Muscle of arm (tissue), 12 donors: Measurements from ENCODE around the gene ANKLE2. TPM values are rescaled to one million over a fixed set of nuclear protein-coding genes. Genes with fewer than 3 reads are reported as not detected.

Experiments used
- DNase-seq: peaks from one replicate; pipeline ENCODE4 v3.0.0-alpha.2; 2013
- polyA plus RNA-seq, 12 donors: library from polyadenylated mRNA; unstranded; fragments of 120-200 nt; gene quantifications; one replicate each; pipeline ENCODE4 v1.2.1, GENCODE V29; 2013; ENCODE audit not compliant: insufficient read length in 12 of 12

ANKLE2 gene
- polyA plus RNA-seq, 12 donors = 28.4 to 66.6 (median 44.2) TPM; not detected in 1

- DNase-seq = no peak
These were observed 13.3 kb downstream of the ANKLE2 start for GRCh38 chr12:132748319-132748718.

DNA sequence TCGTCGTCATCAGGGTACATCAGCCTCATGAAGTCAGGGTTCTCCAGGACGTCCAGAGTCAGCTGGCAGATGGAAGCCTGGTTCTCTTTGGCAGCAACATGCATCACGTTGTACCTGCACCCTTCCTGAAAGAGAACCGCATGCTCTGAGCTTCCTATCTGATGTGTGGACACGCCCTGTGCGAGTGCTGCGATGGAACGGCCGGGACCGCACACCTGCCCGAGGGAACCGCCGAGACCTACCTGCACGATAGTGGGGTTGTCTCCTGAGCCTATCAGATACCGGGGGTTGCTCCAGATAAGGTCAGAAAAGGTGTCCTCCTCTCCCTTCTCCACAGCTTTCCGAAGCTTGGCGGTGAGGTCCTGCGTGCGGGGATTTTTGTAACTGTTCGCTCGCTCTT, 13.7 kb downstream of the ANKLE2 start:
- no peak for DNase-seq

GRCh38 chr12:132747395-132747794, 14.2 kb downstream of the ANKLE2 start:
- no peak for DNase-seq

DNA sequence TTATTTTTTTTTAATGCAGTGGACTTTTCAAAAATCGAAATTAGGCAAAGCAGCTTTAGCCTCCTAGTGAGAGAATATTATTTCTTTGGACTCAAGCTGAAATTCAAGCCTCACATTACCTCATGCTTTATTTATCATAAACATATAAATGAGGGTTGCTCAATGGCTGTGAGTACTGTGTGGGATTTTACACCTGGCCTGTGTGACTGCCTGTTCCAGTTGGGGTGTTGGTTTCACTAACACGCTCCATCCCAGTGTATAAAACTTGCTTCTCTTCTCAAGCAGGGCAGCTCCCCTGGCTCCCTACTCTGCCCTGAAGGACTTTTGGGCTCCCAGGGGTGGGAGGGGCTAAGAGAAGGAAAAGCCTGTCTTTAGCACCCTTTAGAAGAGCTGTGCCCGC, 15.0 kb downstream of the ANKLE2 start:
- DNase-seq = no peak

- DNase-seq = no peak
These were observed 17.8 kb downstream of the ANKLE2 start for GRCh38 chr12:132743831-132744230.

DNA sequence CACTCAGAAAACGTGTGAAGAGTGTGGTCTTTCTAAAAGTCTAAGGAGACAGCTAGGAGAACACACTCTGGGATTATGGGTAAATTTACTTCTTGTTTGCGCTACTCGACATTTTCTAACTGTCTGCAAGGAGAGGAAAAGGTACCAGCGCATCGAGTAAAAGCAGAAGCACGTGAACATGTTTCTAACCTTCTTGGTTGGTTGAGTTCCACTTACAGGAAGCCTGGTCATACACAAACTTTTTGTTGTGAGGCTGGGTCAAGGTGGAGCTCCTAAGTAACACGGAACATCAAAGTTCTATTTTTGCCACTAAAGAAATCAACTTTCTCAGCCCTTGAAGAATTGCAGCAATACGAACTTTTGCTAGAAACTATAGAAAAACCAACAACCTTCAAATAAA, 20.0 kb downstream of the ANKLE2 start:
- DNase-seq = no peak

DNA sequence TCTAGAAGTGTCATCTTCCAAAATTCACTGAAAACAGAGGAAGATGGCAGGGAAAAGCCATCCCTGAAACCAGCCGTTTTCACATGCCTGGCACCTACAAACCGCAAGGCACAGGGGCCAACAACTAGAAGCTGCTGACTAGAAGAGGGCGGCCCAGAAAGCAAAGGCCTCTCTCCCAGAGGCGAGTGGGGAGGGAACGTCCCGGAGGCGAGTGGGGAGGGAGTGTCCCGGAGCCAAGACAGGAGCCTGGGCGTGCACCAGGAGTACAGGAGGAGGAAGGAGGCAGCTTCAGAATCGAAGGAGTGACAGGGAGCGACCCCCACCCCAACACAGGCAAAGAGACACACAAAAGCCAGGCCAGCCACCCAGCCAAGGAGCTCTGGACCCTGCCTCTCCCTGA, 21.0 kb downstream of the ANKLE2 start:
- no peak for DNase-seq

DNA sequence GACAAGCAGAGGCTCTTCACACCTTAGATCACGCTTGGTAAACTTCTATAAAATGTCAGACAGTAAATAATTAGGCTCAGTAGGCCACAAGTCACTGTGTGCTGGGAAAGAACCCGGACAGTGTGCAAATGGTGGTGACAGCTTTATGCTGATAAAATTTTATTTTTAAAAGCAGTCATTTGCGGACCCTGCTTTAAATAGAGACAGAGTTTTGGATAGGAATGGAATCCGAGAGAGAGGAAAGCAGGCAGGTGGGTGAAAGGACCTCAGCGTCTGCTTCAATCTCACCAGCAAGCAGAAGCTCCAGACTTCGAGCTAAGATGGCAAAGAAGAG, 21.4 kb downstream of the ANKLE2 start:
- no peak for DNase-seq

GRCh38 chr12:132739600-132740312, 21.9 kb downstream of the ANKLE2 start:
- no peak for DNase-seq

DNA sequence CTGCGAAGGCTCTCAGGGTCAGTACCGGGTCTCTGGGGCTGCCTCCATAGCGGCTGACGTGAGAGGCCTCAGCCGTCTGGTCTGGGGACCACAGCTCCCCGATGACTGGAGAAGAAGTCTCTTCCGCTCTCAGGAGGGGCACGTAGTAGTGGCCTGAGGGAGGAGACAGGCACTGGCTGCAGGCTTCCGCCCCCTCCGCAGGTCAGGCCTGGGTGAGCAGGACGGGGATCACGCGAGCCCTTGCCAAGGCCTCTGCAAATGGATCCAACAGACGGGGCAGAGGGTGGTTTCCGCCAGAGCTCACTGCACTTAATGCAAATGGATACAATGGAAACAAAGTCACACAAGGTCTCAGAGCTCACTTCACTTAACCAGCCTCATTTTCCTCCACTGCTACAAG, 24.7 kb downstream of the ANKLE2 start:
- no peak for DNase-seq

- DNase-seq = no peak
These were observed 25.3 kb downstream of the ANKLE2 start for GRCh38 chr12:132736378-132736777.

DNA sequence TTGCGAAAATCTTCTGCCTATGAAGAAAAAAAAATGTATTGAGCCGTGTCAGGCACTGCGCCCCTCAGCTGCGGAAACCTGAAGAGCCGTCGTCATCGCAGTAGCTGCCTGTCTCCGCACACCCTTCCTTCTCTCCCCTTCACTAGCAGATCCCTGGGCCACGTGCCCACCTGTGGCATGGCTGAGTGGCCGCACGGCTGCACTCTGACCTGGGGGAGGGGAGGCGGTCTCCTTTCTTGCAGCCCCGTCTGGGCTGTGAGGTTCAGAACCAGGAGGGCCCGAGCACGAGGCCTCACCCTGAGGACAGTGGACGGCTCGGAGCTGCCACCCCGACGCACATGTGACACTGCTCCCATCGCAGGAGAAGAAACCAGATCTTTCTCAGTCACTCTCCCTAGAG, 26.1 kb downstream of the ANKLE2 start:
- DNase-seq = no peak

- no peak for DNase-seq
These were observed 27.4 kb downstream of the ANKLE2 start for GRCh38 chr12:132734206-132734605.

DNA sequence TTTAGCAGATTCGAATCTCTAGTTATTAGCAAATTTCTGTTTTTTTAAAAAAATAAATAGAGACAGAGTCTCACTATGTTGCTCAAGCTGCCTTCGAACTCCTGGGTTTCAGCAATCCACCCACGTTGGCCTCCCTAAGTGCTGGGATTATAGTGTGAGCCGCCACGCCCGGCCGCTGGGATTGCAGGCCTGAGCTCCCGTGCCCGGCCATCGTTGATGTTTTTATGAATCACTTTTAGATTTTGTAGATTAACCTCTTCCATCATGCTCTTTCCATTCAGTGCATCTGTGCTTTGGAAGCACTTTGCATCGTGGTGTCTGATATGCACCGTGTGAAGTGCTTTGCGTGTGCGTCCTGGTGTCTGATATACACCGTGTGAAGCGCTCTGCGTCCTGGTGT, 30.1 kb downstream of the ANKLE2 start:
- DNase-seq = no peak

DNA sequence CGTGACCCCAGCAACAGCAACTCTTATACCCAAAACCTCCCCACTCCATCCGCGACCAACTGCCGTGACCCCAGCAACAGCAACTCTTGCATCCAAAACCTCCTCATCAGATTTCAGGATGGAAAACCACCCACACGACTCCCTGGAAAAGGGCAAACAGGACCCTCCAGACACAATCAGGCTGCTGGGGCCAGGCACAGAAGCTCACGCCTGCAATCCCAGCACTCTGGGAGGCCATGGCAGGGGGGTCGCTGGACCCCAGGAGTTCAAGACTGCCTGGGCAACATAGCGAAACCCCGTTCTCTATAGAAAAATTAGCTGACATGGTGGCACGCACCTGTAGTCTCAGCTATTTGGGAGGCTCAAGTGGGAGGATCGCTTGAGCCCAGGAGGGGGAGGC, 31.3 kb downstream of the ANKLE2 start:
- no peak for DNase-seq

- DNase-seq = no peak
These were observed 31.9 kb downstream of the ANKLE2 start for GRCh38 chr12:132729541-132730320.

DNA sequence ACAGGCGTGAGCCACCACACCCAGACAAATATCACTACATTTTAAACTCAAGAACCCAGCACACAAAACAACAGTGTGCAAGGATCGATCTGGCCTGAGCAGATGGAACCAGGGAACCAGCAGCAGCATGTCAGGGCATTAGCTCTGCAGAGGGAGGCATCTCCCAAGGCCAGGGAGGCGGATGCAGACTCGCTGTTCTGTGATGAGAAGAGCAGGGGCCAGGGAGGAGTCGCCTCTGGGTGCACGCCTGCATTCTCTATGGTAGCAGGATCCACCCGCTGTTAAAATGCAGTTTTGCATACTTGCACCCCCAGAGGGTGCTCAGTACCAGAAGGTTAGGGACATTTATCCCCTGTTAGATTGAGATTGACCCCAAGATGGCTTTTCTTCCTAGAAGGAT, 33.1 kb downstream of the ANKLE2 start:
- no peak for DNase-seq

GRCh38 chr12:132727091-132727794, 34.4 kb downstream of the ANKLE2 start:
- DNase-seq = no peak

DNA sequence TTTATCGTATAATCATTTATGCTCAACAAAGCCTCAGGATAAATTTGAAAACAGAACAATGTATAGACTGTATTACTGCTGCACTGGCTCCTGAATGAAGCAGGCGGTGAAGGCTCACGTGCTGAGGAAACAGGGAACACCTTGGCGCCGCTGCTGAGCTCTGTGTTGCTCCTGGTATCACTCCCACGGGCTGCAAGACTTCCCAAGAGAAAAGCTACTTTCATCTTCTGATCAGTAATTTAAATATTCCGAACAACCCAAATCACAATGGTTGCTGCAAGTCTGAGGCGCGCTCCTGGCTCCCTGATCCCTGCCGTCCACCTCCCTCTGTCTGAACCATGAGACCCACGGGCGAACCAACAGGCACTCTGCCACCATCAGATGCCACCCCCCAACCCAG, 35.2 kb downstream of the ANKLE2 start:
- no peak for DNase-seq

- no peak for DNase-seq
These were observed 37.0 kb downstream of the ANKLE2 start for GRCh38 chr12:132724506-132725241.

DNA sequence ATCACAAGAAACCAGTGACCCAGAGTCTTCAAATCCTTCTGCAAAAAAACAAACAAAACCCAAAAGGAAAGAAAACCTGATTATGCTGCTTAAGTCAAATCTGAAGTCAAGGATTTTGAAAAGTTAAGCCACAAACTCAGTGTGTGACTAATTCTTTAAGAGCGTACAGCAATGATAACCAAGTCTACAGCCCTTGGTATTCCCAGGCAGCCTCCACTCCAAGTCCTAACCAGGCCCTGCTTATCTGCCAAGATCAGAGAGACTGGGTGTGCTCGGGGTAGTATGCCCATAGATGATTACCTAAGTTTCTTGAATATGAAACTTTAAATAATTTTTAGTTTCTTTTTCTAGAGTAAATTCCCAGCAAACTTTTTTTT, 37.9 kb downstream of the ANKLE2 start:
- no peak for DNase-seq

GRCh38 chr12:132723015-132723763, 38.4 kb downstream of the ANKLE2 start:
- no peak for DNase-seq
